HUES6 (cell line): ENCODE data around the gene HIPK4.

ENCODE experiments used
- H3K27ac ChIP-seq: 2 replicates; pipeline ENCODE4 v1.7.0; 2013; ENCODE audit warnings: low read depth, mild to moderate bottlenecking, low read length, inconsistent platforms
- H3K27me3 ChIP-seq: 2 replicates; pipeline ENCODE4 v1.6.1; 2013; ENCODE audit warnings: low read length; ENCODE audit not compliant: control insufficient read depth, insufficient read depth
- H3K36me3 ChIP-seq: 2 replicates; pipeline ENCODE4 v1.6.1; 2013; ENCODE audit warnings: low read length; ENCODE audit not compliant: control insufficient read depth, insufficient read depth
- H3K4me1 ChIP-seq: 2 replicates; pipeline ENCODE4 v1.6.1; 2013; ENCODE audit warnings: low read length; ENCODE audit not compliant: control insufficient read depth, insufficient read depth
- H3K4me3 ChIP-seq: 2 replicates; pipeline ENCODE4 v1.5.1; 2013; ENCODE audit warnings: low read depth, low read length
- H3K9ac ChIP-seq: one replicate; pipeline ENCODE4 v1.6.1; 2013; ENCODE audit warnings: mild to moderate bottlenecking, low read length
- H3K9me3 ChIP-seq: 2 replicates; pipeline ENCODE4 v1.6.1; 2013; ENCODE audit warnings: low read depth, low read length; ENCODE audit not compliant: control insufficient read depth, insufficient read depth

HIPK4 gene

GRCh38 chr19:40422748-40423566 lies 33.0 kb upstream of the HIPK4 start:
- Histone ChIP-seq H3K9me3 (no peaks in the 10 kb centered on the region), H3K27ac (no peak overlapping the region), H3K9ac (no peak overlapping the region), H3K27me3 (no peaks in the 10 kb centered on the region), H3K4me3 (no peak overlapping the region), H3K4me1 (peaks cover 5% of the 10 kb centered on the region; the same call in 1 of the 2 replicates), H3K36me3 (peaks cover 12% of the 10 kb centered on the region)

- Histone ChIP-seq H3K9ac (no peak overlapping the region), H3K27me3 (no peaks in the 10 kb centered on the region), H3K4me3 (no peak overlapping the region), H3K4me1 (peaks cover 11% of the 10 kb centered on the region; the same call in 1 of the 2 replicates), H3K36me3 (peaks cover 12% of the 10 kb centered on the region), H3K27ac (no peak overlapping the region; the same call in 1 of the 2 replicates), H3K9me3 (no peaks in the 10 kb centered on the region)
Observed at GRCh38 chr19:40421993-40422747, 32.2 kb upstream of the HIPK4 start.

- peak overlapping the region; percentile 82 for H3K27ac ChIP-seq
- no peaks in the 10 kb centered on the region for H3K9me3 ChIP-seq
- no peaks in the 10 kb centered on the region for H3K27me3 ChIP-seq
- peak overlapping the region; percentile 80 for H3K9ac ChIP-seq
- H3K4me3 ChIP-seq: peak overlapping the region; percentile 77
- H3K36me3 ChIP-seq: peaks cover 12% of the 10 kb centered on the region
- H3K4me1 ChIP-seq: peaks cover 15% of the 10 kb centered on the region; the same call in 1 of the 2 replicates
Observed at GRCh38 chr19:40420766-40421765, 31.1 kb upstream of the HIPK4 start.

GRCh38 chr19:40420451-40420765 lies 30.4 kb upstream of the HIPK4 start:
- no peaks in the 10 kb centered on the region for H3K27me3 ChIP-seq
- H3K4me1 ChIP-seq: peaks cover 15% of the 10 kb centered on the region; the same call in 1 of the 2 replicates
- peaks cover 12% of the 10 kb centered on the region for H3K36me3 ChIP-seq
- peak overlapping the region; percentile 80 for H3K9ac ChIP-seq
- no peak overlapping the region for H3K27ac ChIP-seq
- H3K9me3 ChIP-seq: no peaks in the 10 kb centered on the region
- peak overlapping the region; percentile 77 for H3K4me3 ChIP-seq

GRCh38 chr19:40419780-40420179 lies 29.8 kb upstream of the HIPK4 start:
- Histone ChIP-seq H3K4me1 (peaks cover 19% of the 10 kb centered on the region; the same call in 1 of the 2 replicates), H3K36me3 (peaks cover 12% of the 10 kb centered on the region), H3K27me3 (no peaks in the 10 kb centered on the region), H3K9me3 (no peaks in the 10 kb centered on the region), H3K4me3 (no peak overlapping the region), H3K27ac (no peak overlapping the region), H3K9ac (no peak overlapping the region)

GRCh38 chr19:40419066-40419612 lies 29.2 kb upstream of the HIPK4 start:
- no peaks in the 10 kb centered on the region for H3K27me3 ChIP-seq
- H3K9ac ChIP-seq: no peak overlapping the region
- peaks cover 16% of the 10 kb centered on the region; the same call in 1 of the 2 replicates for H3K4me1 ChIP-seq
- peaks cover 12% of the 10 kb centered on the region for H3K36me3 ChIP-seq
- no peak overlapping the region for H3K27ac ChIP-seq
- H3K9me3 ChIP-seq: no peaks in the 10 kb centered on the region
- no peak overlapping the region for H3K4me3 ChIP-seq

- H3K9ac ChIP-seq: no peak overlapping the region
- H3K27me3 ChIP-seq: no peaks in the 10 kb centered on the region
- no peak overlapping the region for H3K27ac ChIP-seq
- H3K9me3 ChIP-seq: no peaks in the 10 kb centered on the region
- H3K36me3 ChIP-seq: peaks cover 9% of the 10 kb centered on the region
- no peak overlapping the region for H3K4me3 ChIP-seq
- H3K4me1 ChIP-seq: peaks cover 23% of the 10 kb centered on the region
Observed at GRCh38 chr19:40418040-40418439, 28.1 kb upstream of the HIPK4 start.

- Histone ChIP-seq H3K36me3 (peaks cover 4% of the 10 kb centered on the region), H3K27ac (no peak overlapping the region), H3K9me3 (no peaks in the 10 kb centered on the region), H3K9ac (peak overlapping the region; percentile 13), H3K4me3 (no peak overlapping the region), H3K27me3 (no peaks in the 10 kb centered on the region), H3K4me1 (peaks cover 23% of the 10 kb centered on the region)
Observed at GRCh38 chr19:40417643-40417981, 27.6 kb upstream of the HIPK4 start.

GRCh38 chr19:40416918-40417642 lies 27.1 kb upstream of the HIPK4 start:
- H3K4me3 ChIP-seq: no peak overlapping the region
- no peaks in the 10 kb centered on the region for H3K9me3 ChIP-seq
- H3K27me3 ChIP-seq: no peaks in the 10 kb centered on the region
- H3K4me1 ChIP-seq: peaks cover 23% of the 10 kb centered on the region
- no peaks in the 10 kb centered on the region for H3K36me3 ChIP-seq
- H3K27ac ChIP-seq: no peak overlapping the region
- peak overlapping the region; percentile 13 for H3K9ac ChIP-seq

GRCh38 chr19:40415768-40416167 lies 25.8 kb upstream of the HIPK4 start:
- Histone ChIP-seq H3K36me3 (no peaks in the 10 kb centered on the region), H3K4me1 (peaks cover 35% of the 10 kb centered on the region), H3K9ac (no peak overlapping the region), H3K9me3 (no peaks in the 10 kb centered on the region), H3K27me3 (no peaks in the 10 kb centered on the region), H3K27ac (no peak overlapping the region), H3K4me3 (no peak overlapping the region)
